Parathyroid adenoma (tissue), 2 donors: ENCODE measurements around the gene C21orf91.

Experiments
- H2AFZ ChIP-seq: fragments of 300-600 bp; sonication (generic); one replicate; pipeline ENCODE4 v1.7.0; 2017; ENCODE audit warnings: antibody characterized with exemption, mild to moderate bottlenecking
- H3K27ac ChIP-seq: fragments of 300-600 bp; sonication (generic); one replicate; pipeline ENCODE4 v1.7.0; 2017
- H3K27me3 ChIP-seq: fragments of 300-600 bp; sonication (generic); one replicate; pipeline ENCODE4 v1.7.0; 2017; ENCODE audit warnings: low read length; ENCODE audit not compliant: control insufficient read depth, insufficient read depth
- H3K36me3 ChIP-seq: fragments of 300-600 bp; sonication (generic); one replicate; pipeline ENCODE4 v1.7.0; 2017; ENCODE audit warnings: low read length; ENCODE audit not compliant: control insufficient read depth, insufficient read depth
- H3K4me1 ChIP-seq: fragments of 300-600 bp; sonication (generic); one replicate; pipeline ENCODE4 v1.7.0; 2017; ENCODE audit warnings: control low read depth
- H3K4me2 ChIP-seq: fragments of 300-600 bp; sonication (generic); one replicate; pipeline ENCODE4 v1.7.0; 2017; ENCODE audit warnings: low read length
- H3K4me3 ChIP-seq: fragments of 300-600 bp; sonication (generic); one replicate; pipeline ENCODE4 v1.7.0; 2017; ENCODE audit warnings: low read depth, low read length
- H3K79me2 ChIP-seq: fragments of 300-600 bp; sonication (generic); one replicate; pipeline ENCODE4 v1.7.0; 2017; ENCODE audit warnings: control low read depth
- H3K9ac ChIP-seq: fragments of 300-600 bp; sonication (generic); one replicate; pipeline ENCODE4 v1.7.0; 2017; ENCODE audit warnings: mild to moderate bottlenecking
- H3K9me3 ChIP-seq: fragments of 300-600 bp; sonication (generic); one replicate; pipeline ENCODE4 v1.7.0; 2017; ENCODE audit warnings: low read length; ENCODE audit not compliant: control insufficient read depth
- TF ChIP-seq, protein P1 (sequence below): fragments of 300-600 bp; sonication (generic); IDR thresholded peaks from one replicate; pipeline ENCODE4 v1.7.0; 2017; ENCODE audit warnings: antibody characterized with exemption, mild to moderate bottlenecking
- donor health status: primary hyperparathyroidism.

The C21orf91 gene

DNA sequence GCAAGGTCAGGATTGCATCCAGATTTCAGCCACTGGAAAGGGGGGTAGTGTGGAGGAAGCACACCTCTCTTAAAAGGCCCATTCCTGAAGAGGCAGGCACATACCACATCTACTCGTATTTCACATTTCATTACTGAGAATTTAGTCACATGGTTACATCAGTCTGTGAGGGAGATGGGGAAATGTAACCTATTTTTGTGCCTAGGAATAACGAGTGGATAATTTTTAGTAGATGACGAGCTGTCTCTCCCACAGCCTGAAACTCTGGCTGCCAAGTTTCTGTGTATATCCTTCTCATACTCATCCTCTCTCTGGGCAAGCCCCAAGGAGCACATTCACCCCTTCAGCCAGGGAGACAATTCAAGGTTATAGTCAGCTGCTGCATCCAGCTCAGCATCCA, 10.3 kb upstream of the C21orf91 start:
- H3K9me3 ChIP-seq = no peaks in the 10 kb centered on the region
- no peaks in the 10 kb centered on the region for H3K36me3 ChIP-seq
- H2AFZ ChIP-seq = no peak overlapping the region
- H3K79me2 ChIP-seq = no peaks in the 10 kb centered on the region
- no peaks in the 10 kb centered on the region for H3K27me3 ChIP-seq
- TF ChIP-seq, protein P1, sequence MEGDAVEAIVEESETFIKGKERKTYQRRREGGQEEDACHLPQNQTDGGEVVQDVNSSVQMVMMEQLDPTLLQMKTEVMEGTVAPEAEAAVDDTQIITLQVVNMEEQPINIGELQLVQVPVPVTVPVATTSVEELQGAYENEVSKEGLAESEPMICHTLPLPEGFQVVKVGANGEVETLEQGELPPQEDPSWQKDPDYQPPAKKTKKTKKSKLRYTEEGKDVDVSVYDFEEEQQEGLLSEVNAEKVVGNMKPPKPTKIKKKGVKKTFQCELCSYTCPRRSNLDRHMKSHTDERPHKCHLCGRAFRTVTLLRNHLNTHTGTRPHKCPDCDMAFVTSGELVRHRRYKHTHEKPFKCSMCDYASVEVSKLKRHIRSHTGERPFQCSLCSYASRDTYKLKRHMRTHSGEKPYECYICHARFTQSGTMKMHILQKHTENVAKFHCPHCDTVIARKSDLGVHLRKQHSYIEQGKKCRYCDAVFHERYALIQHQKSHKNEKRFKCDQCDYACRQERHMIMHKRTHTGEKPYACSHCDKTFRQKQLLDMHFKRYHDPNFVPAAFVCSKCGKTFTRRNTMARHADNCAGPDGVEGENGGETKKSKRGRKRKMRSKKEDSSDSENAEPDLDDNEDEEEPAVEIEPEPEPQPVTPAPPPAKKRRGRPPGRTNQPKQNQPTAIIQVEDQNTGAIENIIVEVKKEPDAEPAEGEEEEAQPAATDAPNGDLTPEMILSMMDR = no peak
- H3K4me1 ChIP-seq = no peaks in the 10 kb centered on the region
- H3K4me3 ChIP-seq = no peak overlapping the region
- H3K4me2 ChIP-seq = no peak overlapping the region
- no peak overlapping the region for H3K27ac ChIP-seq
- no peak overlapping the region for H3K9ac ChIP-seq

DNA sequence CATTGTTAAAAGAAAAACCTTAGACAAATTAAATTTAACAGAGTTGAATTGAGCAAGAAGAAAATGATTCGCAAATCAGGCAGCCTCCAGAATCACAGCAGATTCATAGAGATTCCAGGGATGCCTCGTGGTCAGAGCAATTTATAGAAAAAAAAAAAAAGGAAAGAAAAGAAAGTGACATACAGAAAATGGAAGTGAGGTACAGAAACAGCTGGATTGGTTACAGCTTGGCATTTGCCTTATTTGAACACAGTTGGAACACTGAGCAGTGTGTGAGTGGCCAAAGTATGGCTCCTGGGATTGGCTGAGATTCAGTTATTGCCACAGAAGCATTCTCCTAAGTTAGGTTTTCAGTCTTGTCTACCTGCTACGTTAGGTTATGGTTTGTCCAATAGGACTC, 9.1 kb upstream of the C21orf91 start:
- H3K36me3 ChIP-seq = no peaks in the 10 kb centered on the region
- no peaks in the 10 kb centered on the region for H3K27me3 ChIP-seq
- TF ChIP-seq, protein P1 = no peak
- H3K4me1 ChIP-seq = no peaks in the 10 kb centered on the region
- H3K79me2 ChIP-seq = no peaks in the 10 kb centered on the region
- no peaks in the 10 kb centered on the region for H3K9me3 ChIP-seq
- H3K27ac ChIP-seq = no peak overlapping the region
- H3K4me2 ChIP-seq = no peak overlapping the region
- H3K9ac ChIP-seq = no peak overlapping the region
- H2AFZ ChIP-seq = no peak overlapping the region
- H3K4me3 ChIP-seq = no peak overlapping the region

DNA sequence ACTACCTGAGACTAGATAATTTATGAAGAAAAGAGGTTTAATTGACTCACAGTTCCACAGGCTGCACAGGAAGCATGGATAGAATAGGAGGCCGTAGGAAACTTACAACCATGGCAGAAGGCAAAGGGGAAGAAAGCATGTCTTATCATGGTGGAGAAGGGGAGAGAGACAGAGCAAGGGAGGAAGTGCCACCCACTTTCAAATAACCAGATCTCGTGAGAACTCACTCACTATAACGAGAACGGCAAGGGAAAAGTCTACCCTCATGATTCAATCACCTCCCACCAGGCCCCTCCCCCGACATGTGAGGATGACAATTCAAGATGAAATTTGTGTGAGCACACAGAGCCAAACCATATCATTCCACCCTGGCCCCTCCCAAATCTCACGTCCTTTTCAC, 4.7 kb upstream of the C21orf91 start:
- Histone ChIP-seq H2AFZ (no peak overlapping the region), H3K4me3 (no peak overlapping the region), H3K79me2 (no peaks in the 10 kb centered on the region), H3K4me2 (no peak overlapping the region), H3K27me3 (no peaks in the 10 kb centered on the region), H3K27ac (no peak overlapping the region), H3K9me3 (no peaks in the 10 kb centered on the region), H3K4me1 (no peaks in the 10 kb centered on the region), H3K36me3 (no peaks in the 10 kb centered on the region), H3K9ac (no peak overlapping the region)
- TF ChIP-seq, protein P1 = no peak

DNA sequence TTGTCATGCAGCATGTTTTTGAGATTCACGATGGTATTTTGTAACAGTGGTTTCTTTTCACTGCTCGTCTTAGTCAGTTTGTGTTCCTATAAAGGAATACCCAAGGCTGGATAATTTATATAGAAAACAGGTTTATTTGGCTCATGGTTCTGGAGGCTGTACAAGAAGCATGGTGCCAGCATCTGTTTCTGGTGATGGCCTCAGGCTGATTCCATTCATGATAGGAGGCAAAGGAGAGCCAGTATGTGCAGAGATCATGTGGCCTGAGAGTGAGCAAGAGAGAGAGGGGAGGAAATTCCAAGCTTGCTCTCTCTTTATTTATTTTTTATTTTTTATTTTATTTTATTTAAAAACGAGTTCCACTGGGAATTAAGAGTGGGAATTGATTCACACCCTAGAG, 2.0 kb upstream of the C21orf91 start:
- no peak overlapping the region for H3K4me2 ChIP-seq
- no peak overlapping the region for H3K27ac ChIP-seq
- H3K4me1 ChIP-seq = no peaks in the 10 kb centered on the region
- H3K27me3 ChIP-seq = no peaks in the 10 kb centered on the region
- no peak overlapping the region for H3K4me3 ChIP-seq
- H3K36me3 ChIP-seq = no peaks in the 10 kb centered on the region
- H3K9me3 ChIP-seq = no peaks in the 10 kb centered on the region
- TF ChIP-seq, protein P1 = no peak
- no peak overlapping the region for H2AFZ ChIP-seq
- H3K79me2 ChIP-seq = peaks cover 3% of the 10 kb centered on the region
- no peak overlapping the region for H3K9ac ChIP-seq

DNA sequence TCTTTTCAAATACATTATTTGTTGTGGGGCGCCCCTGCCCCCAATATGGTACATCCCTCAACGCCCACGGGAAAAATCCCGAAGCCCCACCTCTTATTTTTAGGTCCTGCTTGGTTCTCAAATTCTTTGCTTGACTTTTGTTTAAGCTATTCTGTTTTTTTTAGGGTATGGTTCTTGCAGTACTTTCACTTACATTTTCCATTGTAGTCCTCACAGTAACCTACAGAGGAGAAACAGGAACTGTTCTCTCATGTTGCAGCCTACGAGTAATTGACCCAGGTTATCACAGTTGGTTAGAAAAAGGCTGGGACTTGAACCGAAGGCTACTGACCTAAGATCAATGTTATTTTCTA, 697 bp upstream of the C21orf91 start:
- H3K27ac ChIP-seq = peak overlapping the region; percentile 83
- H3K9me3 ChIP-seq = no peaks in the 10 kb centered on the region
- peak overlapping the region; percentile 64 for H3K4me3 ChIP-seq
- no peaks in the 10 kb centered on the region for H3K4me1 ChIP-seq
- H3K27me3 ChIP-seq = no peaks in the 10 kb centered on the region
- TF ChIP-seq, protein P1 = no peak
- no peak overlapping the region for H3K9ac ChIP-seq
- peaks cover 3% of the 10 kb centered on the region for H3K79me2 ChIP-seq
- H2AFZ ChIP-seq = peak overlapping the region; percentile 97
- peak overlapping the region; percentile 70 for H3K4me2 ChIP-seq
- no peaks in the 10 kb centered on the region for H3K36me3 ChIP-seq
